ENCODE data around the gene CD200.
A peak's percentile ranks its signal among the peaks of the same experiment; 100 is the strongest.

CD200 gene

DNA sequence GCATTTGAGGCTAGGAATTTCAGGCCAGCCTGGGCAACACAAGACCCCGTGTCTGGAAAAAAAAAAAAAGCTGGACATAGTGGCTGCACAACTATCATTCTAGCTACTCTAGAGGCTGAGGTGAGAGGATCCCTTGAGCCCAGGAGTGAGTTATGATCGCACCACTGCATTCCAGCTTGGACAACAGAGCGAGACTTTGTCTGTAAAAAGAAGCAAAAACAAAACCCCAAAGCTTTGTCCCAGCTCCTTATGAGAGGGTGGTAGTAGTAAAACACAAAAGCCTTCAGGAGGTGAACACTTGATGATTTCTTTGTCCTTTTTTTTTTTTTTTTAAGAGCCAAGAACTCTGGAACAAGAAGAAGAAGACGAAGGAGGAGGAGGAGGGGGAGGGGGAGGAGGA is 1.1 kb upstream of the CD200 start:
- DNase-seq, result no peak

- DNase-seq, result peak in 44 of 56 donors; percentile 5 to 83 (median 62)
Observed at GRCh38 chr3:112333381-112334317, 693 bp downstream of the CD200 start.

DNA sequence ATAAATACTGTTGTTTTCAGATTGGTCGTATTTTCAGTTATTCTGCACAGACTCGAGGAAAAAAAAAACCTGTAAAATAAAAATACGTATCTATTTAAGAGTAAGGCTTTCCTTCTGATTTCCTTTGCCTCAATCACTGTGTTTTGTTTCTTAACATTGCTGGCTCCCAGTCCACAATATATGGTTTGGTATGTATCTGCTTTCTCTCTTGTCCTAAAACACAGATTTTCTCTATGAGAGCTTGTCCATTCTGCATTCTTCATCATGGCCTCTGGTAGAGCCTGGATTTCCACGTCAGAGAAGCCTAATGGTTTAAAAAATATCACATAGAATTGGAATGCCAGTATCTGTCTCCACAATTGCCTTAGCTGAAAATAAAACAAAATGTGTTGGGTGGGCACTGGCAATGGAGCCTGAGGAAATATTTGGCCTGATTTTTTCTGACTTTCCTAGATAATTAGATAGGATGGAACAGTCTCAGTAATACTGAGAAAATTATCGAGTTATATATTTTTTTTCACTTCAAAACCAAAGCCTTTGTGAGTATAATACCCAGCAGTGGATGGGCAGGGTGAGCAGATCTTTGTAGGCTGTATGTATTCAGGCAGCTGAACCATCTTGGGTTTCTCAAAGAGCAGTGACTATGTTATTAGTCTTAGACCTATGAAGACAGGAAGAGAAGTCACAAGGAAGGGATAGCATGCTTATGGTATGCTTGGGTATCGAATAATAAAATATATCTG is 1.9 kb downstream of the CD200 start:
- no peak for DNase-seq

DNA sequence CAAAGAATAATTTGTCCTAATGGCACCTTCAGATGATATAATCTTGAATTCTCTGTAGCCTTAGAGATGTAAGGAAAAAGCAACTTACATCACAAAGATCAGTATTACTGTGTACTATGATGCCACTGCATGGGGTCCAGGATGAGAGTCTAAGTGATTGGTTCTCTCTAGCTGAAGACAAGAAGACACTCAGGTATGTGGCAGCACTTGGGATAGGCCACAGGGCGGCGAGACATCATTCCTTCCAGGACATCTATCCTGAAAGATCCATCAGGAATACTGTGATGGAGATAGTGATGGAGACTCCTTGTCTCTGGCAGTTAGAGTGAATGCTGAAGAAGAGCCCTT is 2.5 kb downstream of the CD200 start:
- DNase-seq, result no peak

DNA sequence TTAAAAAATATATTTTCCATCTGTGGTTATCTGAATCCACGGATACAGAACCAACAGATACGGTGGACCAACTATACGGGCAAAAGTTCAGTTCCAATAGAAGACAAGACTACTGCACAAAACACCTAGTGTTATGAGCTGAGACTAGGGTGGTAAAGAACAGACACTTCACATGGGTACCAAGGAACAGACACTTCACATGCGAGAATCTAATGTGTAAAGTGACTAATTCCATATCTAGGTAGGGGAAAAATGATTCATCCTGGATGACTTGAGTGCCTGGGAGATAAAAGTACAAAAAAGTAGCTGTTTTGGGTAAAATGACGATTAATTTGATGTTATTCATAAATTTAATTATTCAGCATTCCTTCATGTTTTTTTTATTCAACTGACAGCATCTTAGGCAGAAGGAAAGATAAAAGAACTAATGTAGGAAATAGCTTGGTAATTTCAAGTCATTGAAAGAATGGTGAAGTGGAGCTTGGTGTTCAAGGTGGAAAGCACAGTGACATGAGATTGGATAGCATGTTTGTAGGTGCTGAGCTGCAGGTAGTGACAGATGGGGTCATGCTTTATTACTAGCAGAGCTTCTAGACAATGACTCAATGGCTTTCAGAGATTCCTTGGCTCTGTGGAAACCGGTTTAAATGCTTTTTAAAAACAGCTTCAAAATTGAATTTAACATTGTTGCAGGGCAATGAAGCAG is 5.2 kb downstream of the CD200 start:
- no peak for DNase-seq

DNA sequence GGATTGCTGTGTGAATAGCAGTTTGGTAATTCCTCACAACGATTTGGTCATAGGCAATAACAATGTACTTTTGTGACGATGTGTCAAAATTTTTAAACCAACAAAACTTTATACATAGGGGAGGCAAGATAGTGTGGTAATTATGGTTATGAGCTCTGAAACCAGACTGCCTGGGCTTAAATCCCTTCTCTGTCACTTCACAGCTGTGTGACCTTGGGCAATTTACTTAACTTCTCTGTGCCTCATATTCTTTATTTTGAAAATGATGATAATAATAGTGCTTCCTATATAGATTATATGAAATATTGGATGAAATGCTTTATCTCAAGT is 5.7 kb downstream of the CD200 start:
- DNase-seq, result no peak

- no peak for DNase-seq
Observed at GRCh38 chr3:112339134-112339533, 6.2 kb downstream of the CD200 start.

- no peak for DNase-seq
Observed at GRCh38 chr3:112339609-112340008, 6.7 kb downstream of the CD200 start.

GRCh38 chr3:112341386-112341785 is 8.4 kb downstream of the CD200 start:
- no peak for DNase-seq

DNA sequence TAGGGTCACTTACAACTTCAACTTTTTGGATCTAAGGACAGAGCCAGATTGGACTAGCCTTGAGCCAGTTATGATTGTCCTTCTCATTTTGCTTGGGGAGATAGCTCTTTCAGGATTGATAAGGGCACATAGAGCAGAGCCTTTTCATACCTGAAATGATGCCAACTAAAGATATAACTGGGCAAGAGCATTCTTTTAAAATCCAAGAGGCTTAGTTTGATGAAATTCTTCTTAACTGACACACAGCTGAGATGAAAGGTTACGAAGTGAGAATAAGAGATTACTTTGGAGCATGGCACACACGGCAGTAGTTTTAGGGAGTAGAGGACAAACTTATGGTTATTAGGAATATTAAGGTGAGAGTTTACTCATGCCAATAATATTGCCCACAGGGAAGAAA is 12.7 kb downstream of the CD200 start:
- no peak for DNase-seq

GRCh38 chr3:112346491-112347122 is 13.7 kb downstream of the CD200 start:
- DNase-seq, result no peak

DNA sequence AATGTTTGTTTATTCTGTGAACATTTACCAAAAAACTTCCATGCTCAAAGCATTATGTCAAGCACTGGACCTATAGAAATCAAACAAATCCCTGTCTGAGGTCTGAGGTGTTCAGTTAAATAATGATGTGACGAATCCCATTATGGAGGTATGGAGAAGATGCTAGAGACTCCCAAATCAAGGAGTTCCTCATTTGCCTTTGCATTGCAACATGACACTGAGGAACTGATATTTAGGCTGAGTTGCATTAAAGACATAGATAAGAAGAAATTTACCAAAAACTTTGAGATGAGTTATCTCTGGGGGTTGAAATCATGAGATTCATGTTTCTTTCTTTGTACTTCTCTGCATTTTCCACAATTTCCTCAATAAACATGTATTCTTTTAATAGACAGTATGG is 16.0 kb downstream of the CD200 start:
- no peak for DNase-seq

DNA sequence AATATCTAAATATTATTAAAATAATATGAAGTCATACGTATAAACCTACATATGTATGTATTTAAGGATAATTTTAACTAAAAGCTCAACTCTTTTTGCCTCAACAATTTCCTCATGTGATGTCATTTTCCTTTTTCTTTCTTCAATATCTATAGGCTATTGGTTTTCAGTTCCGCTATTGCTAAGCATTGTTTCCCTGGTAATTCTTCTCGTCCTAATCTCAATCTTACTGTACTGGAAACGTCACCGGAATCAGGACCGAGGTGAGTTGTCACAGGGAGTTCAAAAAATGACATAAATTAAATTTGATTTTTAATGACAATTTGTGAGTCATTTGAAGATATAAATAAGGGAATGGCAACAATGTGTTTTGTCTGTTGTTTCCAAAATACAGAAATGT is 16.6 kb downstream of the CD200 start:
- DNase-seq, result no peak

- no peak for DNase-seq
Observed at GRCh38 chr3:112350018-112350810, 17.3 kb downstream of the CD200 start.

DNA sequence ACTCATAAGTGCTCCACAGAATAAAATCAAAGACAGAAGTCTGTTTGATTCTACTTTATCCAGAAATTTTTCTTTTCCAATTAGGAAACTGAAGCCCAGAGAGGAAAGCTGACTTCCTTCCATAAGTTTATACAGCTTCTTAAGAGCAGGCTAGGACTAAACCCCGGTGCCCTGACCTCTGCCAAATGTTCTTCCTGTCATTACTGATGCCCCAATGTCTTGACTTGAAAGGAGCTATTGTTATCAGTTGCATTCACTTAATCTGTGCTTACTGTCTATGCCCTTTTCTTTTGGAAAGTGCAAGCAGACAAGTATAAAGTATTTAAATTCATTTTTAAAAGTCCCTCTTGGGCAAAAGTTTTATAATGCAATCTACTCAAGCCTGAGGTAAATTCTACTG is 18.1 kb downstream of the CD200 start:
- no peak for DNase-seq

- DNase-seq, result no peak
Observed at GRCh38 chr3:112351823-112352222, 18.9 kb downstream of the CD200 start.

GRCh38 chr3:112352720-112353119 is 19.8 kb downstream of the CD200 start:
- DNase-seq, result no peak

DNA sequence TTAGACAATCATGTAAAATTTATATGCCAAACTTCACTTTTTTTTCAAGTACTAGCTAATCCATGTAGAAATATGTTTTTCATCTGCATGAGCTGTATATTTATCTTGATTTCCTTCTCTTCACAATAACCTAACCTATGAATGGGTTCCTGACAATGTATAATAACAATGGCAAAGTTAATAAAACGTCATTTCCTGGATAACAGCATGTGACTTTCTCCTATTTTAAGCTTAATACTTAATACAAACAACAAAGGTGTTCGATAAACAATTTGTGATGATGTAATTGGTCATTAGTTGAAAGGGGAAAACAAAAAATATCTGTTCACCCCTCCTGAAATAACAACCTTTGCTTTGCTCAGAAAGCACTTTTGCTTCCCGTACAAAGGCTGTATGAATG is 20.4 kb downstream of the CD200 start:
- no peak for DNase-seq

DNA sequence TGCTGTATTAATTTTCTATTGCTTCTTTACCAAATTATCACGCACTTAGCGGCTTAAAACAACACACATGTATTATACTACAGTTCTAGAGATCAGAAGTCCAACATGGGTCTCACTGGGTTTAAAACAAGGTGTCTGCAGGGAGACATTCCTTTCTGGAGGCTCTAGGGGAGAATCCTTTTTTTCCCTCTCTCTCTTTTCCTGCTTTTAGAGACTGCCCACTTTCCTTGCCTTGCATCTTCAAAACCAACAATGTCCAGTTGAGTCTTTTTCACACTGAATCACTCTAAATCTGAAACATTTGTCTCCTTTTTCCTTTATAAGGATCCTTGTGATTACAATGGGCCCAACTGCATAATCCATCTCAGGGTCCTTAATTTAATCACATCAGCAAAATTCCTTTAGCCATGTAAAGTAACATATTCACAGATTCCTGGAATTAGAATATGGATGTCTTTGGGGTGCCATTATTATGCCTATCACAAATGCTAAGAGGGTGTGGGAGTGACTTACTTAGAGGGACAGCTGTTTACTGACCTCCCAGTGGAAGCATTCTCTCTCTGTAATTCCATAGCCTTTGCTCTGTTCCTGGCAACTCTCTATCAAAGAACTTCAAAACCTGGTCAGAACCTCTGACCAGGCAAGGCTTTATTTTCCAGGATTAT is 21.8 kb downstream of the CD200 start:
- no peak for DNase-seq

GRCh38 chr3:112355307-112355687 is 22.3 kb downstream of the CD200 start:
- DNase-seq, result no peak
